Mesenteric fat pad (tissue), 1 donor: Measurements from ENCODE around the gene SOX3. TPM values are rescaled to one million over a fixed set of nuclear protein-coding genes. Genes with fewer than 3 reads are reported as not detected.

Experiments
- DNase-seq: peaks from one replicate; pipeline ENCODE4 v3.0.0-alpha.2; 2020; ENCODE audit warnings: low spot score
- total RNA-seq: library from RNA; stranded (reverse); fragmentation: NEBNext Ultra II Directional; extraction: Animal tissue kit (Norgen Biotek cat#: 25700); gene quantifications from one replicate; pipeline ENCODE4 v1.2.1, GENCODE V29; 2021
- donor health status: DM: yes; HTN: yes; CAD: no.

SOX3 gene
- total RNA-seq, 1 donor from 2014 or later = not detected

- DNase-seq = no peak
These were observed 4.4 kb downstream of the SOX3 start for GRCh38 chrX:140500441-140500840.

DNA sequence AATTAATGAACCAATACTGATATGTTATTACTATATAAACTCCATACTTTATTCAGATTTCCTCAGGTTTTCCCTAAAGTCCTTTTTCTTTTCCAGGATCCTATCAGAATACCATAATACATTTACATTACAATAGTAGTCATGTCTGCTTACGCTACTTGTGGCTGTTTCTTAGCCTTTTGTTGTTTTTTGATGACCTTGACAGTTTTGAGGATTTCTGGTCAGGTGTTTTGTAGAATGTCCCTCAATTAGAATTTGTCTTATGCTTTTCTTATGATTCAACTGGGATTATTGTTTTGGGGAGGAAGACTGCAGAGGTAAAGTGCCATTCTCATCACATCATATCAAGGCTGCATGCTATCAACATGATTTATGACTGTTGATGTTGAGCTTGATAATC, 9.1 kb downstream of the SOX3 start:
- DNase-seq = no peak

- no peak for DNase-seq
These were observed 12.5 kb downstream of the SOX3 start for GRCh38 chrX:140492066-140492994.

DNA sequence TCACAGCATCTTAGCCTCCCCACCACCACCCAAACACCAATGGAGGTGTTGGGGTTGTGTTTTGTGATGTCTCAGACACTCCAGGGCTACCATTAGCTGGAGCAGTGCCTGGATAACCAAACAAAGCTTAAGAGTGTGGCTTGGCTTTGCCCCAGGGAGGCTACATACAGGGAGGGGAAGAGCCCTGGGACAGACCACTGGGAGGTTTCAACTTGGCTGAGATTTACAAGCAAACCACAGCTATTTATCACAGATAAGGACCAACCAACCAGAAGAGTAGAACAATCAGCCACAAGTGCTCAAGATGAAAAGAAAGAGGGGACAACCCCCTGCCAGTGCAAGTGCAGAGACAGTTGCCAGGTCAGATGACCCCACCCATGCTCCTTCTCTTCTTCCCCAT, 24.1 kb downstream of the SOX3 start:
- no peak for DNase-seq

- no peak for DNase-seq
These were observed 26.9 kb downstream of the SOX3 start for GRCh38 chrX:140477987-140478386.

DNA sequence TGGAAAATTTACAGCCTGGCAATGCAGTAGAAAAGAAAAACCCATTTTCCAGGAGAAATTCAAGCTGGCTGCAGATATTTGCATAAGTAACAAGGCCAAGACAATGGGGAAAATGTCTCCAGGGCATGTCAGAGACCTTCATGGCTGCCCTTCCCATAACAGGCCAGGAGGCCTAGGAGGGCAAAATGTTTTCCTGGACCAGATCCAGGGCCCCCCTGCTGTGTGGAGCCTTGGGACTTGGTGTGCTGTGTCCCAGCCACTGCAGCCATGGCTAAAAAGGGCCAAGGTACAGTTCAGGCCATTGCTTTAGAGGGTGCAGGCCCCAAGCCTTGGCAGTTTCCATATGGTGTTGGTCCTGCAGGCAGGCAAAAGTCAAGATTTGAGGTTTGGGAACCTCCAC, 29.8 kb downstream of the SOX3 start:
- no peak for DNase-seq

DNA sequence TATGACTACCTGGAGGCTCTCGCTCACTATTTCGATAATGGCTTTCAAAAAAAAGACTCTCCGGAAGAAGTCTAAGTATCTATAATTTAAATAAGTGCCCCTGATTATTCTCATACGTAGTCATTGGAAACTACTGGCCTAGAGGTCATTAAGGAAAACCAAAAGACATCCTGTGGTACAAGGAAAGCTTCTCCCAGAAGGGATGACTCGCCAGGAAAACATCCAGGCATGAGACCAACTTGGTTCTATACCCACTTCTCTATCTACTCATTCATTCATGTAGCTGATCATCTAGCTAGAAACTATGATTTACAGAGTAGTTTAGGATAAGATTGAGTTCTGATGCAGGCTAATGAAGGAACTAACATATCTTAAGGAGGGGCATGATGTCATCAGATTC, 37.7 kb downstream of the SOX3 start:
- no peak for DNase-seq

Other genes starting within 250 kb of the SOX3 start
- 3,113 TPM for gene LINC00632, start 204.7 kb upstream of the SOX3 start, total RNA-seq